HG02885 (cell line): ENCODE data around the gene SLC9A5.

Experiments used
- ATAC-seq: cut with Tn5 transposase; IDR thresholded peaks from one replicate; pipeline ENCODE4 v1.9.1; 2021; ENCODE audit warnings: mild to moderate bottlenecking; ENCODE audit not compliant: unreplicated experiment, poor library complexity

SLC9A5 gene

GRCh38 chr16:67277999-67278772 lies 29.4 kb downstream of the SLC9A5 start:
- peak; percentile 20 for ATAC-seq

- ATAC-seq, result peak; percentile 45
Measured at GRCh38 chr16:67278773-67279295, 30.1 kb downstream of the SLC9A5 start.

GRCh38 chr16:67279296-67280089 lies 30.7 kb downstream of the SLC9A5 start, which contains the start of gene PLEKHG4:
Gene PLEKHG4 (plus strand): TSS chr16:67279532. CDS start chr16:67280045, 513 bp downstream.
- peak; percentile 84 for ATAC-seq

GRCh38 chr16:67280090-67281015 lies 31.6 kb downstream of the SLC9A5 start:
- ATAC-seq, result no peak

GRCh38 chr16:67281536-67282446 lies 33.0 kb downstream of the SLC9A5 start:
- ATAC-seq, result no peak

- ATAC-seq, result no peak
Measured at GRCh38 chr16:67282447-67282805, 33.6 kb downstream of the SLC9A5 start.

- ATAC-seq, result no peak
Measured at GRCh38 chr16:67283039-67283825, 34.5 kb downstream of the SLC9A5 start.

GRCh38 chr16:67283826-67284555 lies 35.2 kb downstream of the SLC9A5 start:
- no peak for ATAC-seq

GRCh38 chr16:67284699-67285646 lies 36.2 kb downstream of the SLC9A5 start:
- ATAC-seq, result no peak

- no peak for ATAC-seq
Measured at GRCh38 chr16:67286441-67287235, 37.9 kb downstream of the SLC9A5 start.

GRCh38 chr16:67287960-67288359 lies 39.2 kb downstream of the SLC9A5 start:
- ATAC-seq, result no peak

- ATAC-seq, result no peak
Measured at GRCh38 chr16:67291461-67291860, 42.7 kb downstream of the SLC9A5 start.

GRCh38 chr16:67294171-67294757 lies 45.5 kb downstream of the SLC9A5 start:
- no peak for ATAC-seq

- no peak for ATAC-seq
Measured at GRCh38 chr16:67294938-67295361, 46.2 kb downstream of the SLC9A5 start.

GRCh38 chr16:67296420-67296819 lies 47.6 kb downstream of the SLC9A5 start:
- no peak for ATAC-seq
